Hepatic stellate cell (primary cell): Measurements from ENCODE around the gene PARD3.
"Not testable (repeated sequence)": the region's sequence is repeated elsewhere in the genome, so short reads cannot be mapped to it uniquely, and the experiment has no call there.

ENCODE experiments used
- DNase-seq: peaks from one replicate; pipeline ENCODE4 v3.0.0; 2011; ENCODE audit warnings: low spot score

The PARD3 gene

GRCh38 chr10:34097682-34098081 is 717.4 kb downstream of the PARD3 start:
- DNase-seq, result no peak

- no peak for DNase-seq
Observed at GRCh38 chr10:34094961-34095360, 720.1 kb downstream of the PARD3 start.

- DNase-seq, result no peak
Observed at GRCh38 chr10:34094146-34094696, 720.9 kb downstream of the PARD3 start.

GRCh38 chr10:34092891-34093290 is 722.2 kb downstream of the PARD3 start:
- no peak for DNase-seq

- DNase-seq, result no peak
Observed at GRCh38 chr10:34091635-34092195, 723.4 kb downstream of the PARD3 start.

GRCh38 chr10:34089253-34089652 is 725.8 kb downstream of the PARD3 start:
- DNase-seq, result no peak

GRCh38 chr10:34088208-34088794 is 726.8 kb downstream of the PARD3 start:
- DNase-seq, result no peak

GRCh38 chr10:34087095-34087418 is 728.0 kb downstream of the PARD3 start:
- no peak for DNase-seq

- no peak for DNase-seq
Observed at GRCh38 chr10:34083567-34083966, 731.5 kb downstream of the PARD3 start.

GRCh38 chr10:34081948-34082347 is 733.1 kb downstream of the PARD3 start:
- no peak for DNase-seq

GRCh38 chr10:34081347-34081743 is 733.8 kb downstream of the PARD3 start:
- DNase-seq, result no peak

- no peak for DNase-seq
Observed at GRCh38 chr10:34080485-34081346, 734.4 kb downstream of the PARD3 start.

GRCh38 chr10:34079702-34080484 is 735.2 kb downstream of the PARD3 start:
- no peak for DNase-seq

GRCh38 chr10:34078745-34079470 is 736.2 kb downstream of the PARD3 start:
- no peak for DNase-seq

GRCh38 chr10:34078017-34078744 is 736.9 kb downstream of the PARD3 start:
- DNase-seq, result no peak

- no peak for DNase-seq
Observed at GRCh38 chr10:34076443-34076842, 738.7 kb downstream of the PARD3 start.

GRCh38 chr10:34075254-34075926 is 739.7 kb downstream of the PARD3 start:
- no peak for DNase-seq

- no peak for DNase-seq
Observed at GRCh38 chr10:34074051-34074450, 741.0 kb downstream of the PARD3 start.

GRCh38 chr10:34067741-34068140 is 747.4 kb downstream of the PARD3 start:
- not testable (repeated sequence) for DNase-seq

- no peak for DNase-seq
Observed at GRCh38 chr10:34063592-34063991, 751.5 kb downstream of the PARD3 start.
